SK-N-SH (cell line): ENCODE measurements around the gene UCN2. TPM values are rescaled to one million over a fixed set of nuclear protein-coding genes. Genes with fewer than 3 reads are reported as not detected.

Experiments used
- CTCF ChIA-PET: fragments of 300-600, 350-600 bp; formaldehyde crosslinking; extraction: SDS; loops from one replicate; lab custom pipeline; 2021; lab: Yijun Ruan, JAX
- POLR2A ChIA-PET: fragments of 350-600 bp; sonication (Branson Sonifier 250); formaldehyde crosslinking; extraction: SDS; loops from one replicate; lab custom pipeline; 2020; ENCODE audit warnings: antibody characterized with exemption, inconsistent platforms; lab: Yijun Ruan, JAX
- DNase-seq: peaks from one replicate; pipeline ENCODE4 v3.0.0; 2012
- H2AFZ ChIP-seq: fragments of 200-600 bp; sonication (generic); 2 replicates; pipeline ENCODE4 v1.8.1; 2016; ENCODE audit warnings: antibody characterized with exemption, mild to moderate bottlenecking, low read depth
- H3F3A ChIP-seq: fragments of 200-600 bp; sonication (generic); replicated peaks from 2 replicates; pipeline ENCODE3; 2016; ENCODE audit warnings: antibody characterized with exemption, mild to moderate bottlenecking; ENCODE audit not compliant: insufficient read depth
- H3K27ac ChIP-seq, 2 experiments: fragments of 200-500 bp in 1 of 2; fragments of 200-600 bp in 1 of 2; sonication (Bioruptor generic) in 1 of 2; sonication (generic), shearing (Covaris generic) in 1 of 2; 2 replicates each; pipeline versions ENCODE4 v1.5.1 to v1.6.1; 2014 to 2016; ENCODE audit warnings: low read depth in 2 of 2, inconsistent platforms in 1 of 2, low read length in 1 of 2, mild to moderate bottlenecking in 1 of 2, mixed read lengths in 1 of 2
- H3K27me3 ChIP-seq: fragments of 200-600 bp; sonication (generic), shearing (Covaris generic); 2 replicates; pipeline ENCODE4 v1.6.1; 2016; ENCODE audit warnings: mixed run types; ENCODE audit not compliant: insufficient read depth
- H3K36me3 ChIP-seq, 2 experiments: fragments of 200-500 bp in 1 of 2; fragments of 200-600 bp in 1 of 2; sonication (Bioruptor generic) in 1 of 2; sonication (generic) in 1 of 2; replicated peaks in 1 of 2; 2 replicates each; pipeline versions ENCODE3 to v1.5.1; 2014 to 2016; ENCODE audit warnings: low read length in 1 of 2, mild to moderate bottlenecking in 1 of 2; ENCODE audit not compliant: insufficient read depth in 2 of 2, control insufficient read depth in 1 of 2
- H3K4me1 ChIP-seq, 2 experiments: fragments of 200-500 bp in 1 of 2; fragments of 200-600 bp in 1 of 2; sonication (Bioruptor generic) in 1 of 2; sonication (generic), shearing (Covaris generic) in 1 of 2; 2 replicates each; pipeline versions ENCODE4 v1.5.1 to v1.6.1; 2014 to 2016; ENCODE audit warnings: low read depth in 1 of 2, low read length in 1 of 2, mixed run types in 1 of 2; ENCODE audit not compliant: insufficient read depth in 2 of 2, control insufficient read depth in 1 of 2
- H3K4me2 ChIP-seq: fragments of 200-600 bp; sonication (generic), shearing (Covaris generic); 2 replicates; pipeline ENCODE4 v1.6.1; 2017; ENCODE audit warnings: mixed run types
- H3K4me3 ChIP-seq, 2 experiments: fragments of 200-500 bp in 1 of 2; fragments of 200-600 bp in 1 of 2; sonication (Bioruptor generic) in 1 of 2; sonication (generic), shearing (Covaris generic) in 1 of 2; 2 replicates each; pipeline versions ENCODE4 v1.5.1 to v1.8.1; 2014 to 2016; ENCODE audit warnings: low read depth in 2 of 2, inconsistent platforms in 1 of 2, low read length in 1 of 2, mild to moderate bottlenecking in 1 of 2, mixed read lengths in 1 of 2, moderate library complexity in 1 of 2
- H3K79me2 ChIP-seq: fragments of 200-600 bp; sonication (generic); 2 replicates; pipeline ENCODE4 v1.8.1; 2017; ENCODE audit warnings: mild to moderate bottlenecking; ENCODE audit not compliant: insufficient read depth
- H3K9ac ChIP-seq: fragments of 200-600 bp; sonication (generic); 2 replicates; pipeline ENCODE4 v1.6.1; 2017; ENCODE audit warnings: mixed run types
- H3K9me2 ChIP-seq: fragments of 200-600 bp; sonication (generic); 2 replicates; pipeline ENCODE4 v1.6.1; 2017; ENCODE audit warnings: mixed run types
- H3K9me3 ChIP-seq: fragments of 200-600 bp; sonication (generic); 2 replicates; pipeline ENCODE4 v1.6.1; 2017; ENCODE audit warnings: mixed run types, mild to moderate bottlenecking, moderate library complexity
- H4K20me1 ChIP-seq: fragments of 200-600 bp; sonication (generic); 2 replicates; pipeline ENCODE4 v1.6.1; 2017; ENCODE audit warnings: mild to moderate bottlenecking, mixed run types; ENCODE audit not compliant: insufficient read depth
- CHD2 ChIP-seq: fragments of 150-350 bp; IDR thresholded peaks from 2 replicates; pipeline ENCODE4 v1.6.1; 2018; ENCODE audit warnings: low read length; ENCODE audit not compliant: partially characterized antibody
- ELF1 ChIP-seq: IDR thresholded peaks from 2 replicates; pipeline ENCODE4 v1.4.0; 2012
- FOXM1 ChIP-seq: IDR thresholded peaks from 2 replicates; pipeline ENCODE4 v1.4.0; 2012; ENCODE audit warnings: low read depth, mild to moderate bottlenecking
- GABPA ChIP-seq: IDR thresholded peaks from 2 replicates; pipeline ENCODE4 v1.4.0; 2012; ENCODE audit warnings: low read depth, mild to moderate bottlenecking
- MEF2A ChIP-seq: IDR thresholded peaks from 2 replicates; pipeline ENCODE4 v1.4.0; 2012; ENCODE audit warnings: low read depth, borderline replicate concordance
- MXI1 ChIP-seq: IDR thresholded peaks from 2 replicates; pipeline ENCODE4 v1.6.1; 2012; ENCODE audit warnings: mild to moderate bottlenecking, low read depth, low read length, improper control_type of control experiment
- NFIC ChIP-seq: IDR thresholded peaks from 2 replicates; pipeline ENCODE4 v1.4.0; 2012; ENCODE audit warnings: borderline replicate concordance
- NRF1 ChIP-seq: IDR thresholded peaks from 2 replicates; pipeline ENCODE4 v1.6.1; 2012; ENCODE audit warnings: low read depth, mild to moderate bottlenecking, low read length
- RAD21 ChIP-seq: IDR thresholded peaks from 2 replicates; pipeline ENCODE4 v1.6.1; 2012; ENCODE audit warnings: mild to moderate bottlenecking, low read length
- RCOR1 ChIP-seq: fragments of 150-350 bp; IDR thresholded peaks from 2 replicates; pipeline ENCODE4 v1.6.1; 2017; ENCODE audit warnings: antibody characterized with exemption, low read length
- RFX5 ChIP-seq: IDR thresholded peaks from 2 replicates; pipeline ENCODE4 v1.6.1; 2012; ENCODE audit warnings: mild to moderate bottlenecking, improper control_type of control experiment, low read length
- RXRA ChIP-seq: IDR thresholded peaks from 2 replicates; pipeline ENCODE4 v1.4.0; 2012; ENCODE audit warnings: low read depth, mild to moderate bottlenecking, borderline replicate concordance
- SMC3 ChIP-seq: IDR thresholded peaks from 2 replicates; pipeline ENCODE4 v1.6.1; 2012; ENCODE audit warnings: low read depth, low read length, improper control_type of control experiment
- TAF1 ChIP-seq: IDR thresholded peaks from 2 replicates; pipeline ENCODE4 v1.6.1; 2012; ENCODE audit warnings: low read depth, mild to moderate bottlenecking, low read length, moderate library complexity, borderline replicate concordance
- TEAD4 ChIP-seq: IDR thresholded peaks from 2 replicates; pipeline ENCODE4 v1.4.0; 2012; ENCODE audit warnings: mild to moderate bottlenecking, borderline replicate concordance; ENCODE audit not compliant: insufficient read depth
- YY1 ChIP-seq: IDR thresholded peaks from 2 replicates; pipeline ENCODE4 v1.4.0; 2012; ENCODE audit warnings: low read depth, mild to moderate bottlenecking
- WGBS: methylation state at CpG from one replicate; pipeline ENCODE4 v1.1.6; 2017; ENCODE audit warnings: low lambda C conversion rate; 5-methylcytosine and 5-hydroxymethylcytosine counted together
- polyA plus RNA-seq, 3 experiments: library from polyadenylated mRNA; depleted of rRNA; stranded (reverse); fragments of >200 nt; gene quantifications; 2 replicates each; pipeline ENCODE4 v1.2.3, GENCODE V29; 2012
- TF ChIP-seq, protein P1 (sequence below): IDR thresholded peaks from 2 replicates; pipeline ENCODE4 v1.4.0; 2012; ENCODE audit warnings: low read depth
- TF ChIP-seq, protein P2 (sequence below): IDR thresholded peaks from 2 replicates; pipeline ENCODE4 v1.6.1; 2012; ENCODE audit warnings: mild to moderate bottlenecking, low read depth, low read length, moderate library complexity

UCN2 gene
- polyA plus RNA-seq, 1 of the 3 experiments (the other 2 are of a cell fraction), result 0.69 TPM

DNA sequence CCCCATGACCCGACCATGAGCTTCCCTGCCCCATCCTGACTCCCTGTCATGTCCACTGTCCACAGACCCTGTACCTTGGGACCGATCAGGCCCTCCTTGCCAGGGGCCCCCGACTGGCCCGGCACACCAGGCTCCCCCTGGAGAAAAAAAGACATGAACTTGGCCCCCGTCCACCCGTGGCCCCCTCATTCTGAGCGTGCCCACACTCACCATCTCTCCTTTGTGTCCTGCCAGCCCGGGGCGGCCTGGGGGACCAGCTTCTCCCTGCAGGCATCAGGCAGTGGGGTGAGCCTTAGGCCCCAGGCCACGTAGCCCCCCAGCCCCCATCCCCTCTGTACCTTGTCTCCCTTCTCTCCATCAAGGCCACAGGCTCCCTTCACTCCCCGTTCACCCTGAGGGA is 3.9 kb upstream of the UCN2 start:
- 97% methylated on average over 11 of the region's 11 CpGs for WGBS
- DNase-seq, result no peak
- TF ChIP-seq, protein P1, sequence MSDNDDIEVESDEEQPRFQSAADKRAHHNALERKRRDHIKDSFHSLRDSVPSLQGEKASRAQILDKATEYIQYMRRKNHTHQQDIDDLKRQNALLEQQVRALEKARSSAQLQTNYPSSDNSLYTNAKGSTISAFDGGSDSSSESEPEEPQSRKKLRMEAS, result no peak
- no peak for TF ChIP-seq TAF1
- TF ChIP-seq RXRA, result no peak
- no peak for TF ChIP-seq NRF1
- TF ChIP-seq TEAD4, result no peak
- TF ChIP-seq RCOR1, result no peak
- TF ChIP-seq MXI1, result no peak
- TF ChIP-seq ELF1, result no peak
- TF ChIP-seq YY1, result no peak
- TF ChIP-seq RAD21, result no peak
- TF ChIP-seq NFIC, result no peak
- TF ChIP-seq CHD2, result no peak
- TF ChIP-seq FOXM1, result no peak
- TF ChIP-seq MEF2A, result no peak
- no peak for TF ChIP-seq RFX5
- no peak for TF ChIP-seq SMC3
- TF ChIP-seq, protein P2, sequence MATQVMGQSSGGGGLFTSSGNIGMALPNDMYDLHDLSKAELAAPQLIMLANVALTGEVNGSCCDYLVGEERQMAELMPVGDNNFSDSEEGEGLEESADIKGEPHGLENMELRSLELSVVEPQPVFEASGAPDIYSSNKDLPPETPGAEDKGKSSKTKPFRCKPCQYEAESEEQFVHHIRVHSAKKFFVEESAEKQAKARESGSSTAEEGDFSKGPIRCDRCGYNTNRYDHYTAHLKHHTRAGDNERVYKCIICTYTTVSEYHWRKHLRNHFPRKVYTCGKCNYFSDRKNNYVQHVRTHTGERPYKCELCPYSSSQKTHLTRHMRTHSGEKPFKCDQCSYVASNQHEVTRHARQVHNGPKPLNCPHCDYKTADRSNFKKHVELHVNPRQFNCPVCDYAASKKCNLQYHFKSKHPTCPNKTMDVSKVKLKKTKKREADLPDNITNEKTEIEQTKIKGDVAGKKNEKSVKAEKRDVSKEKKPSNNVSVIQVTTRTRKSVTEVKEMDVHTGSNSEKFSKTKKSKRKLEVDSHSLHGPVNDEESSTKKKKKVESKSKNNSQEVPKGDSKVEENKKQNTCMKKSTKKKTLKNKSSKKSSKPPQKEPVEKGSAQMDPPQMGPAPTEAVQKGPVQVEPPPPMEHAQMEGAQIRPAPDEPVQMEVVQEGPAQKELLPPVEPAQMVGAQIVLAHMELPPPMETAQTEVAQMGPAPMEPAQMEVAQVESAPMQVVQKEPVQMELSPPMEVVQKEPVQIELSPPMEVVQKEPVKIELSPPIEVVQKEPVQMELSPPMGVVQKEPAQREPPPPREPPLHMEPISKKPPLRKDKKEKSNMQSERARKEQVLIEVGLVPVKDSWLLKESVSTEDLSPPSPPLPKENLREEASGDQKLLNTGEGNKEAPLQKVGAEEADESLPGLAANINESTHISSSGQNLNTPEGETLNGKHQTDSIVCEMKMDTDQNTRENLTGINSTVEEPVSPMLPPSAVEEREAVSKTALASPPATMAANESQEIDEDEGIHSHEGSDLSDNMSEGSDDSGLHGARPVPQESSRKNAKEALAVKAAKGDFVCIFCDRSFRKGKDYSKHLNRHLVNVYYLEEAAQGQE, result no peak
- no peak for TF ChIP-seq GABPA

More for the DNA sequence above, 3.9 kb upstream of the UCN2 start:
- ChIA-PET POLR2A (no interaction called here), CTCF (no interaction called here)
- H3K9ac ChIP-seq, result no peak overlapping the region
- H3K9me3 ChIP-seq, result no peaks in the 10 kb centered on the region
- H4K20me1 ChIP-seq, result no peaks in the 10 kb centered on the region
- no peak overlapping the region for H3K4me2 ChIP-seq
- H3K9me2 ChIP-seq, result no peaks in the 10 kb centered on the region
- no peaks in the 10 kb centered on the region for H3K27me3 ChIP-seq
- H3K79me2 ChIP-seq, result no peaks in the 10 kb centered on the region
- H3K36me3 ChIP-seq, result no peaks in the 10 kb centered on the region
- H3K27ac ChIP-seq, result no peak overlapping the region
- peaks cover 15% of the 10 kb centered on the region for H3F3A ChIP-seq
- H3K4me3 ChIP-seq, result no peak overlapping the region
- H2AFZ ChIP-seq, result no peak overlapping the region
- peaks cover 33 to 39% of the 10 kb centered on the region in 2 experiments; a peak in 3 of 4 replicates for H3K4me1 ChIP-seq
